Measurements from ENCODE around the gene SIRPD.

Gene SIRPD

DNA sequence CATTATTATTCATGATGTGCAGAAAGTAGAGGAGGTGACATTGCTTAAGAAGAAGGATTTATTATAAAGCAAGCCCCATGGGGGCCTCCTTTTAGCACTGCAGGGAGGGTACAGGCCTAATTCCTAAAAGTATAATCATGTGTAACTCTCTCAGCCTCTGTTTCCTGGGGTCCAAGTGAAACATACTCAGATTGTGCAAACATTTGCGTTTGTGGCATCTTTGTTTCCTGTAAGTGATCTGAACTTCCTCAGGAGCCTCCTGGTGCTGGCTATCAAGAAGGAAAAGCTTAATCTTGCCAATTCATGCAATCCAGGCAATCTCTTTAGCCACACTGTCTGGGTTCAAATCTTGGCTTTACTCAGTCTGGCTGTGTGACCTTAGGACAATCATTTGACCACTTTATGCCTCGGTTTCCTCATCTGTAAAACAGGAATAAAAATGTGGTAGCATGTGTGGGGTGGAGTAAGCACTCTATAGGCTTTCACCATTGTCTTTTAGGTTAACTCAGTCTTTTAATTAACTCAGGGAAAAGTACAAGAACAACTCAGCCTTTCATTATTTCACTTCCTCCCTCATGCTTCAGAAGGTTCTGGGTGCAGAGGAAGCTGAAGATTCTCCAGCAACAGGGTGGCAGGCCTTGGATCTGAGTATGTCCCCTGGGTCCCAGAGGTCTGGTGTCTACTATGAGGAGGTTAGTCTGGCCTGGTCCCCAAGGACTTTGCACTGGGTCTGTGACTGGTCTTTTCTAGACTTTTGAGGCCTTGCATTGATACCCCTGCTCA, 65.5 kb downstream of the SIRPD start:
- DNase-seq = no peak

DNA sequence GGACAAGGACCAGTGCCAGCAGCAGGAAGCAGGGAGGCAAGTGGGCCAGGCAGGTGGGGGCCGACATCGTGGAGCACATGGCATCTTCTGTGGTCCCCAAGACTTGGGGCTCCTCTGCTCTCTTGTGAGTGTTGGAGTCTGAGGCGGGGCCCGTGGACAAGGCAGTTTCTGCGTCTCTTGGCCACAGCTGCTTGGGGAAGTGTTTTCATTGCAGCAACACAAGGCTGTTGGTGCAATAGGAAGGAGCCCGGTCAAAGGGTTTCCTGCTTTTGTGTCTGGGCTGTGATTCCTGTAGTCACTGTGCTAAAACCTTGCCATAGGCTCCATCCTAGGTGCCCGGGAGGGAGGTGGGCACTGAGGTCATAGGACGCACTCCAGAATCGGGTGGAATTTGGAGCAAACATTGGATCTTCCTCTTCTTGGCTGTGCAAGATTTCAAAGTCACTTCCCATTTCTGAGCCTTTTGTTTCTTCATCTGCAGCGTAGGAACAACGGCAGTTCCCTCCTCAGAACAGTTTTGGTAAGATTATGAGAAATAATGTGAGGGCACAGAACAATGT, 66.1 kb downstream of the SIRPD start, which contains the start of gene SIRPB2:
Gene SIRPB2 (minus strand): TSS at position 140 of the 560 bp plus-strand sequence. CDS start 61 bp downstream, at position 79.
- no peak for DNase-seq

- no peak for DNase-seq
Measured at GRCh38 chr20:1490643-1491195, 66.8 kb downstream of the SIRPD start.

GRCh38 chr20:1489764-1490436, 67.6 kb downstream of the SIRPD start:
- DNase-seq = no peak

- DNase-seq = no peak
Measured at GRCh38 chr20:1489325-1489724, 68.2 kb downstream of the SIRPD start.

- no peak for DNase-seq
Measured at GRCh38 chr20:1486566-1486965, 70.9 kb downstream of the SIRPD start.

DNA sequence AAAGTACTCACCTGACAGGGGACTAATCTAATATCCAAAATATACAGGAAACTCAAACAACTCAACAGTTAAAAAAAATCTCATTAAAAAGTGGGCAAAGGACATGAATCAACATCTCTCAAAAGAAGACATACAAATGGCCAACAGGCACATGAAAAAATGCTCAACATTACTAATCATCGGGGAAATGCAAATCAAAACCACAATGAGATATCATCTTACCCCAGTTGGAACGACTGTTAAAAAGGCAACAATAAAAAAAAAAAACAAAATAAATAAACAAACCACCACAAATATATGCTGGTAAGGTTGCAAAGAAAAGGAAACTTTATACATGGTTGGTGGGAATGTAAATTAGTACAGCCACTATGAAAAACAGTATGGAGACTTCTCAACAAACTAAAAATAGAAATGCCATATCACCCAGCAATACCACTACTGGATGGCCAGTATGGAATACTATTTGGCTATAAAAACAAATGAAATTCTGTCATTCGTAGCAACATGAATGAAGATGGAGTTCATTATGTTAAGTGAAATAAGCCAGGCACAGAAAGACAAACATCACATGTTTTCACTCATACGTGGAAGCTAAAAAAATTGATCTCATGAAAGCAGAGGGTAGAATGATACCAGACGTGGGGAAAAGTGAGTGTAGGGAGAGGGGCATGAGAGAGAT, 72.9 kb downstream of the SIRPD start:
- DNase-seq = no peak
